ENCODE results near the gene KLHL8.

DNA sequence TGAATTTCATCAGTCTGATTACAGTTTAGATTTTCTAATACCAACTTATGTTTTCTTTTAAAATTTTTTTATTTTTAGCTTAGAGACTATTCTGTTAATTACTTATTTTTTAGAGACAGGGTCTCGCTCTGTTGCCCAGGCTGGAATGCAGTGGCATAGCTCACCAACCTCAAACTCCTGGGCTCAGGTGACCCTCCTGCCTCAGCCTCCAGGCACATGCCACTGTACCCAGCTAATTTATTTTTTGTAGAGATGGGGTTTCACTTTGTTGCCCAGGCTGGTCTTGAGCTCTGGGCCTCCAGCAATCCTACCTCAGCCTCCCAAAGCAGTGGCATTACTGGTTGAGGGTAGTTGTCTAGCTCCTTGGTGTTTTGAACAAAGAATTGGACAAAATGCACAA, 102.0 kb downstream of the KLHL8 start:
- TF ChIP-seq, protein P1, sequence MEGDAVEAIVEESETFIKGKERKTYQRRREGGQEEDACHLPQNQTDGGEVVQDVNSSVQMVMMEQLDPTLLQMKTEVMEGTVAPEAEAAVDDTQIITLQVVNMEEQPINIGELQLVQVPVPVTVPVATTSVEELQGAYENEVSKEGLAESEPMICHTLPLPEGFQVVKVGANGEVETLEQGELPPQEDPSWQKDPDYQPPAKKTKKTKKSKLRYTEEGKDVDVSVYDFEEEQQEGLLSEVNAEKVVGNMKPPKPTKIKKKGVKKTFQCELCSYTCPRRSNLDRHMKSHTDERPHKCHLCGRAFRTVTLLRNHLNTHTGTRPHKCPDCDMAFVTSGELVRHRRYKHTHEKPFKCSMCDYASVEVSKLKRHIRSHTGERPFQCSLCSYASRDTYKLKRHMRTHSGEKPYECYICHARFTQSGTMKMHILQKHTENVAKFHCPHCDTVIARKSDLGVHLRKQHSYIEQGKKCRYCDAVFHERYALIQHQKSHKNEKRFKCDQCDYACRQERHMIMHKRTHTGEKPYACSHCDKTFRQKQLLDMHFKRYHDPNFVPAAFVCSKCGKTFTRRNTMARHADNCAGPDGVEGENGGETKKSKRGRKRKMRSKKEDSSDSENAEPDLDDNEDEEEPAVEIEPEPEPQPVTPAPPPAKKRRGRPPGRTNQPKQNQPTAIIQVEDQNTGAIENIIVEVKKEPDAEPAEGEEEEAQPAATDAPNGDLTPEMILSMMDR (IDR thresholded peaks at IDR 0.05), result no peak
- no peak for TF ChIP-seq POLR2A (IDR thresholded peaks at IDR 0.05)

All from adrenal gland (tissue), 5 donors.